ENCODE results near the gene UGT3A1.

GRCh38 chr5:35921930-35922329 is 69.3 kb downstream of the UGT3A1 start:
- TF ChIP-seq CTCF (IDR thresholded peaks at IDR 0.05) (no peak), POLR2A (IDR thresholded peaks at IDR 0.05) (no peak)

Data from lower leg skin (tissue), 3 donors.